PC-3 (cell line): Measurements from ENCODE around the gene XKR8. TPM values are rescaled to one million over a fixed set of nuclear protein-coding genes. Genes with fewer than 3 reads are reported as not detected.
"Not testable (repeated sequence)": the region's sequence is repeated elsewhere in the genome, so short reads cannot be mapped to it uniquely, and the experiment has no call there.

Experiments
- ATAC-seq: fragments of 200-7000 bp; cut with Tn5 transposase; 2 replicates; pipeline ENCODE4 v1.9.1; 2020; ENCODE audit warnings: mild to moderate bottlenecking, moderate library complexity
- BruUV-seq: library from RNA; stranded (reverse); fragments of 400-500 nt; replicated peaks from 2 replicates; lab custom pipeline; 2021; lab: Mats Ljungman, UMichigan
- CTCF ChIA-PET: fragments of 300-600 bp; sonication (Branson Sonifier 250); formaldehyde crosslinking; loops from one replicate; lab custom pipeline; 2022; ENCODE audit warnings: antibody characterized with exemption; lab: Charles Lee
- POLR2A ChIA-PET: fragments of 300-600 bp; sonication (Branson Sonifier 250); formaldehyde crosslinking; loops from one replicate; lab custom pipeline; 2022; ENCODE audit warnings: antibody characterized with exemption; ENCODE audit not compliant: unreplicated experiment; lab: Charles Lee
- DNase-seq: peaks from one replicate; pipeline ENCODE4 v3.0.0-alpha.2; 2015
- H2AFZ ChIP-seq: fragments of 300-600 bp; sonication (generic); 2 replicates; pipeline ENCODE4 v1.6.0; 2016; ENCODE audit warnings: antibody characterized with exemption, low read length
- H3F3A ChIP-seq: fragments of 300-600 bp; sonication (generic); one replicate; pipeline ENCODE4 v1.6.0; 2017; ENCODE audit warnings: antibody characterized with exemption, low read length, control low read depth, mild to moderate bottlenecking; ENCODE audit not compliant: unreplicated experiment
- H3K27ac ChIP-seq: fragments of 300-600 bp; sonication (generic); 2 replicates; pipeline ENCODE4 v1.5.1; 2016; ENCODE audit warnings: mild to moderate bottlenecking, low read length
- H3K27me3 ChIP-seq: fragments of 300-600 bp; sonication (generic); 2 replicates; pipeline ENCODE4 v1.6.1; 2016; ENCODE audit warnings: low read length, mixed read lengths
- H3K36me3 ChIP-seq: fragments of 300-600 bp; sonication (generic); 2 replicates; pipeline ENCODE4 v1.6.1; 2016; ENCODE audit warnings: low read depth, mixed run types, low read length, mixed read lengths
- H3K4me1 ChIP-seq: fragments of 300-600 bp; sonication (generic); 2 replicates; pipeline ENCODE4 v1.5.1; 2016; ENCODE audit warnings: low read length; ENCODE audit not compliant: insufficient read depth
- H3K4me2 ChIP-seq: fragments of 300-600 bp; sonication (generic); 2 replicates; pipeline ENCODE4 v1.6.0; 2016; ENCODE audit warnings: low read length
- H3K4me3 ChIP-seq: fragments of 300-600 bp; sonication (generic); 2 replicates; pipeline ENCODE4 v1.5.1; 2016; ENCODE audit warnings: mild to moderate bottlenecking, low read length, mixed read lengths
- H3K79me2 ChIP-seq: fragments of 300-600 bp; sonication (generic); 2 replicates; pipeline ENCODE4 v1.6.1; 2017; ENCODE audit warnings: low read length, mixed read lengths
- H3K9ac ChIP-seq: fragments of 300-600 bp; sonication (generic); 2 replicates; pipeline ENCODE4 v1.6.0; 2016; ENCODE audit warnings: mild to moderate bottlenecking, low read length
- H3K9me2 ChIP-seq: fragments of 300-600 bp; sonication (generic); replicated peaks from 2 replicates; pipeline ENCODE4 v1.6.1; 2016; ENCODE audit warnings: mixed run types, low read length, mixed read lengths
- H3K9me3 ChIP-seq: fragments of 300-600 bp; sonication (generic); 2 replicates; pipeline ENCODE4 v1.6.1; 2016; ENCODE audit warnings: low read length, mixed read lengths
- H4K20me1 ChIP-seq: fragments of 300-600 bp; sonication (generic); 2 replicates; pipeline ENCODE4 v1.6.1; 2016; ENCODE audit warnings: low read length, mixed read lengths
- CTCF ChIP-seq: fragments of 300-600 bp; sonication (generic); conservative IDR thresholded peaks from 2 replicates; pipeline ENCODE4 v1.5.1; 2017; ENCODE audit warnings: antibody characterized with exemption, low read depth, mild to moderate bottlenecking, low read length
- EZH2 ChIP-seq: fragments of 300-600 bp; sonication (generic); IDR thresholded peaks from one replicate; pipeline ENCODE4 v1.6.1; 2017; ENCODE audit warnings: antibody characterized with exemption, mild to moderate bottlenecking, low read length; ENCODE audit not compliant: unreplicated experiment
- EZH2phosphoT487 ChIP-seq: fragments of 300-600 bp; sonication (generic); IDR thresholded peaks from 2 replicates; pipeline ENCODE4 v1.6.1; 2018; ENCODE audit warnings: mild to moderate bottlenecking, antibody characterized with exemption, low read length, borderline replicate concordance
- intact Hi-C: fragments of 100-400 bp; cut with micrococcal nuclease; formaldehyde crosslinking; loops from 2 replicates; pipeline ENCODE4 v1.9.0; 2023
- total RNA-seq: library from RNA; depleted of rRNA; stranded (reverse); fragments of >200 nt; gene quantifications from 2 replicates; pipeline ENCODE4 v1.2.3, GENCODE V29; 2014; rRNA removed

The XKR8 gene
- total RNA-seq, 1 experiment from 2014 or later = 6.9 TPM

DNA sequence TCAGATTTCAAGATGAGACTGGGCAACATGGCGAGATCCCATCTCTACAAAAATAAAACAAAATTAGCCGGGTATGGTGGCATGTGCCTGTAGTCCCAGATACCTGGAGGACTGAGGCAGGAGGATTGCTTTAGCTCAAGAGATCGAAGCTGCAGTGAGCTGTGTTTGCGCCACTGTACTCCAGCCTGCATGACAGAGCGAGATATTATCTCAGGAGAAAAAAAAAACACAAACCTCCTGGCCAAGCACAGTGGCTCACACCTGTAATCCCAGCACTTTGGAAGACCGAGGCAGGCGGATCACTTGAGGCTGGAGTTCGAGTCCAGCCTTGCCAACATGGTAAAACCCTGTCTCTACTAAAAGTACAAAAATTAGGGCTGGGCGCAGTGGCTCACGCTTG is 42.8 kb downstream of the XKR8 start:
- TF ChIP-seq EZH2 (no peak), EZH2phosphoT487 (no peak), CTCF (no peak)
- Histone ChIP-seq H3K4me1 (no peaks in the 10 kb centered on the region), H3K36me3 (peaks cover 18% of the 10 kb centered on the region), H3K4me2 (no peak overlapping the region), H3K4me3 (no peak overlapping the region), H2AFZ (no peak overlapping the region), H3K9me2 (no peaks in the 10 kb centered on the region), H3K79me2 (no peaks in the 10 kb centered on the region), H3K9ac (no peak overlapping the region), H4K20me1 (no peaks in the 10 kb centered on the region), H3F3A (no peaks in the 10 kb centered on the region), H3K27ac (no peak overlapping the region), H3K27me3 (no peaks in the 10 kb centered on the region), H3K9me3 (no peaks in the 10 kb centered on the region)
- CTCF ChIA-PET = no interaction called here
- no peak for DNase-seq
- POLR2A ChIA-PET = no interaction called here
- no TSS peak for BruUV-seq
- no peak for ATAC-seq
- intact Hi-C loops = no loop called here

- H2AFZ ChIP-seq, H3K4me2 ChIP-seq, H4K20me1 ChIP-seq, H3K9me3 ChIP-seq, H3K27ac ChIP-seq, H3K9me2 ChIP-seq, H3K4me3 ChIP-seq, POLR2A ChIA-PET, DNase-seq, ATAC-seq, CTCF ChIA-PET, BruUV-seq, H3F3A ChIP-seq, H3K9ac ChIP-seq, H3K79me2 ChIP-seq, H3K4me1 ChIP-seq, intact Hi-C loops, H3K27me3 ChIP-seq: not testable (repeated sequence)
- peaks cover 15% of the 10 kb centered on the region for H3K36me3 ChIP-seq
These were observed 43.3 kb downstream of the XKR8 start for GRCh38 chr1:28003117-28003516.

- ATAC-seq = peak; percentile 64
- POLR2A ChIA-PET = no interaction called here
- peaks cover 28% of the 10 kb centered on the region for H3K36me3 ChIP-seq
These were observed 51.2 kb downstream of the XKR8 start for GRCh38 chr1:28010969-28011368.

More at GRCh38 chr1:28010969-28011368, 51.2 kb downstream of the XKR8 start:
- CTCF ChIA-PET = no interaction called here
- Histone ChIP-seq H3F3A (no peaks in the 10 kb centered on the region), H3K4me3 (no peak overlapping the region), H2AFZ (no peak overlapping the region), H3K9me3 (no peaks in the 10 kb centered on the region), H3K4me2 (no peak overlapping the region), H3K9ac (no peak overlapping the region), H3K79me2 (no peaks in the 10 kb centered on the region), H3K27me3 (no peaks in the 10 kb centered on the region), H3K27ac (no peak overlapping the region), H3K4me1 (no peaks in the 10 kb centered on the region), H4K20me1 (no peaks in the 10 kb centered on the region), H3K9me2 (no peaks in the 10 kb centered on the region)
- BruUV-seq = no TSS peak
- no peak for TF ChIP-seq EZH2phosphoT487
- TF ChIP-seq EZH2 = no peak
- TF ChIP-seq CTCF = no peak
- no peak for DNase-seq
- intact Hi-C loops = no loop called here

Other genes starting within 250 kb of the XKR8 start
- 9.6 and 9.9 TPM in 2 replicates for gene FAM76A, start 234.0 kb upstream of the XKR8 start, total RNA-seq
- 18.6 and 28.5 TPM in 2 replicates for gene STX12, start 186.8 kb upstream of the XKR8 start, total RNA-seq
- 65.7 and 85.0 TPM in 2 replicates for gene PPP1R8, start 129.2 kb upstream of the XKR8 start, total RNA-seq
- 5.0 and 5.7 TPM in 2 replicates for gene THEMIS2, start 87.4 kb upstream of the XKR8 start, total RNA-seq
- gene RPA2, start 45.4 kb upstream of the XKR8 start, total RNA-seq = 139 and 171 TPM in 2 replicates
- gene SMPDL3B, start 25.0 kb upstream of the XKR8 start, total RNA-seq = 19.6 and 25.7 TPM in 2 replicates
- 17.1 and 17.3 TPM in 2 replicates for gene EYA3, start 128.6 kb downstream of the XKR8 start, total RNA-seq
- 3.9 and 4.5 TPM in 2 replicates for gene PTAFR, start 216.7 kb downstream of the XKR8 start, total RNA-seq